Effector memory CD4-positive, alpha-beta T cell (primary cell): ENCODE data around the gene NNMT.

Source experiments
- DNase-seq, 3 donors: peaks; one replicate each; pipeline ENCODE4 v3.0.0-alpha.2; 2020
- H3K27ac ChIP-seq: 2 replicates; pipeline ENCODE4 v1.7.0; 2013; ENCODE audit warnings: mild to moderate bottlenecking, low read length, moderate library complexity; ENCODE audit not compliant: insufficient read depth, poor library complexity, severe bottlenecking
- H3K27me3 ChIP-seq: replicated peaks from 2 replicates; pipeline ENCODE4 v1.7.0; 2013; ENCODE audit warnings: mild to moderate bottlenecking, low read length; ENCODE audit not compliant: insufficient read depth, control insufficient read depth, poor library complexity, severe bottlenecking
- H3K36me3 ChIP-seq: 2 replicates; pipeline ENCODE4 v1.7.0; 2013; ENCODE audit warnings: mild to moderate bottlenecking, low read length, moderate library complexity; ENCODE audit not compliant: control insufficient read depth, insufficient read depth
- H3K4me1 ChIP-seq: 2 replicates; pipeline ENCODE4 v1.7.0; 2013; ENCODE audit warnings: low read length, mild to moderate bottlenecking; ENCODE audit not compliant: control insufficient read depth, insufficient read depth, poor library complexity, severe bottlenecking
- H3K4me3 ChIP-seq: 2 replicates; pipeline ENCODE4 v1.7.0; 2013; ENCODE audit warnings: low read length, low read depth, mild to moderate bottlenecking; ENCODE audit not compliant: insufficient read depth, poor library complexity, severe bottlenecking
- H3K9me3 ChIP-seq: 2 replicates; pipeline ENCODE4 v1.7.0; 2013; ENCODE audit warnings: mild to moderate bottlenecking, low read length, moderate library complexity; ENCODE audit not compliant: control insufficient read depth

NNMT gene

GRCh38 chr11:114291381-114291780, 4.8 kb upstream of the NNMT start:
- Histone ChIP-seq H3K27ac (no peak overlapping the region), H3K4me3 (no peak overlapping the region), H3K36me3 (no peaks in the 10 kb centered on the region), H3K9me3 (no peaks in the 10 kb centered on the region), H3K4me1 (no peaks in the 10 kb centered on the region), H3K27me3 (no peaks in the 10 kb centered on the region)
- no peak for DNase-seq

GRCh38 chr11:114291842-114292680, 4.1 kb upstream of the NNMT start:
- no peak for DNase-seq
- Histone ChIP-seq H3K27me3 (no peaks in the 10 kb centered on the region), H3K36me3 (no peaks in the 10 kb centered on the region), H3K9me3 (no peaks in the 10 kb centered on the region), H3K4me1 (no peaks in the 10 kb centered on the region), H3K27ac (no peak overlapping the region), H3K4me3 (no peak overlapping the region)

- no peaks in the 10 kb centered on the region for H3K9me3 ChIP-seq
- H3K4me1 ChIP-seq = no peaks in the 10 kb centered on the region
- no peaks in the 10 kb centered on the region for H3K27me3 ChIP-seq
- H3K27ac ChIP-seq = no peak overlapping the region
- no peak for DNase-seq
- no peak overlapping the region for H3K4me3 ChIP-seq
- no peaks in the 10 kb centered on the region for H3K36me3 ChIP-seq
Observed at GRCh38 chr11:114293201-114293711, 2.9 kb upstream of the NNMT start.

GRCh38 chr11:114296605-114297372, 590 bp downstream of the NNMT start:
- Histone ChIP-seq H3K27me3 (no peaks in the 10 kb centered on the region), H3K36me3 (no peaks in the 10 kb centered on the region), H3K9me3 (no peaks in the 10 kb centered on the region), H3K4me1 (no peaks in the 10 kb centered on the region), H3K27ac (no peak overlapping the region), H3K4me3 (no peak overlapping the region)
- DNase-seq = no peak

GRCh38 chr11:114297806-114298709, 1.9 kb downstream of the NNMT start:
- Histone ChIP-seq H3K9me3 (no peaks in the 10 kb centered on the region), H3K4me1 (no peaks in the 10 kb centered on the region), H3K36me3 (no peaks in the 10 kb centered on the region), H3K4me3 (no peak overlapping the region), H3K27ac (no peak overlapping the region), H3K27me3 (no peaks in the 10 kb centered on the region)
- no peak for DNase-seq

GRCh38 chr11:114298710-114299109, 2.5 kb downstream of the NNMT start:
- Histone ChIP-seq H3K36me3 (no peaks in the 10 kb centered on the region), H3K4me3 (no peak overlapping the region)
- DNase-seq = no peak

GRCh38 chr11:114301088-114301487, 4.9 kb downstream of the NNMT start:
- Histone ChIP-seq H3K27ac (no peak overlapping the region), H3K4me3 (no peak overlapping the region), H3K27me3 (no peaks in the 10 kb centered on the region), H3K36me3 (no peaks in the 10 kb centered on the region), H3K9me3 (no peaks in the 10 kb centered on the region), H3K4me1 (no peaks in the 10 kb centered on the region)
- no peak for DNase-seq

More at GRCh38 chr11:114298710-114299109, 2.5 kb downstream of the NNMT start:
- Histone ChIP-seq H3K27me3 (no peaks in the 10 kb centered on the region), H3K9me3 (no peaks in the 10 kb centered on the region), H3K27ac (no peak overlapping the region), H3K4me1 (no peaks in the 10 kb centered on the region)

- Histone ChIP-seq H3K27me3 (no peaks in the 10 kb centered on the region), H3K4me1 (no peaks in the 10 kb centered on the region), H3K27ac (no peak overlapping the region), H3K4me3 (no peak overlapping the region), H3K36me3 (no peaks in the 10 kb centered on the region), H3K9me3 (no peaks in the 10 kb centered on the region)
- no peak for DNase-seq
Observed at GRCh38 chr11:114301927-114302326, 5.7 kb downstream of the NNMT start.

GRCh38 chr11:114302663-114303062, 6.5 kb downstream of the NNMT start:
- H3K36me3 ChIP-seq = no peaks in the 10 kb centered on the region
- H3K4me3 ChIP-seq = no peak overlapping the region
- no peak for DNase-seq
- H3K27ac ChIP-seq = no peak overlapping the region
- no peaks in the 10 kb centered on the region for H3K9me3 ChIP-seq
- H3K27me3 ChIP-seq = no peaks in the 10 kb centered on the region
- H3K4me1 ChIP-seq = no peaks in the 10 kb centered on the region
